ENCODE results near the gene DST. TPM values are rescaled to one million over a fixed set of nuclear protein-coding genes. Genes with fewer than 3 reads are reported as not detected.

DST gene
- polyA plus RNA-seq, 1 of the 3 experiments (the other 2 are of a cell fraction): 64.3 TPM

- TF ChIP-seq, protein P1, sequence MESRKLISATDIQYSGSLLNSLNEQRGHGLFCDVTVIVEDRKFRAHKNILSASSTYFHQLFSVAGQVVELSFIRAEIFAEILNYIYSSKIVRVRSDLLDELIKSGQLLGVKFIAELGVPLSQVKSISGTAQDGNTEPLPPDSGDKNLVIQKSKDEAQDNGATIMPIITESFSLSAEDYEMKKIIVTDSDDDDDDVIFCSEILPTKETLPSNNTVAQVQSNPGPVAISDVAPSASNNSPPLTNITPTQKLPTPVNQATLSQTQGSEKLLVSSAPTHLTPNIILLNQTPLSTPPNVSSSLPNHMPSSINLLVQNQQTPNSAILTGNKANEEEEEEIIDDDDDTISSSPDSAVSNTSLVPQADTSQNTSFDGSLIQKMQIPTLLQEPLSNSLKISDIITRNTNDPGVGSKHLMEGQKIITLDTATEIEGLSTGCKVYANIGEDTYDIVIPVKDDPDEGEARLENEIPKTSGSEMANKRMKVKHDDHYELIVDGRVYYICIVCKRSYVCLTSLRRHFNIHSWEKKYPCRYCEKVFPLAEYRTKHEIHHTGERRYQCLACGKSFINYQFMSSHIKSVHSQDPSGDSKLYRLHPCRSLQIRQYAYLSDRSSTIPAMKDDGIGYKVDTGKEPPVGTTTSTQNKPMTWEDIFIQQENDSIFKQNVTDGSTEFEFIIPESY (IDR thresholded peaks at IDR 0.05; ENCODE audit: borderline replicate concordance, low read depth): no peak
- TF ChIP-seq RAD21 (IDR thresholded peaks at IDR 0.05; ENCODE audit: low read length): no peak
- TF ChIP-seq MXI1 (IDR thresholded peaks at IDR 0.05; ENCODE audit: low read depth, low read length): no peak
Measured at GRCh38 chr6:56510984-56511531, 131.6 kb downstream of the DST start (continued).

- no peaks in the 10 kb centered on the region; a peak in 2 of 4 replicates for H3K4me1 ChIP-seq (ENCODE audit: control insufficient read depth in 1 of 2, insufficient read depth in 2 of 2, low read depth in 1 of 2, low read length in 1 of 2)
- no peak overlapping the region for H3K9ac ChIP-seq
- DNase-seq: no peak
- WGBS (ENCODE audit: low lambda C conversion rate): 94% methylated on average over 3 of the region's 3 CpGs
- CTCF ChIA-PET: interaction anchor here (0.8 to 1.8 kb wide), 2 partner anchors 40 to 84 kb away, joined by 3 to 6 read pairs; no protein-coding TSS in a partner anchor
- no peak for TF ChIP-seq USF2 (IDR thresholded peaks at IDR 0.05; ENCODE audit: borderline replicate concordance, low read depth, low read length)
- TF ChIP-seq, protein P1 (IDR thresholded peaks at IDR 0.05; ENCODE audit: borderline replicate concordance, low read depth): no peak
- POLR2A ChIA-PET: no interaction called here
- H4K20me1 ChIP-seq (ENCODE audit: insufficient read depth): no peaks in the 10 kb centered on the region; the same call in 1 of the 2 replicates
- H3F3A ChIP-seq (replicated peaks; ENCODE audit: insufficient read depth): peaks cover 26% of the 10 kb centered on the region
- no peak overlapping the region for H3K4me2 ChIP-seq
- H3K4me3 ChIP-seq (ENCODE audit: low read depth in 2 of 2, low read length in 1 of 2): no peak overlapping the region
- no peaks in the 10 kb centered on the region for H3K27me3 ChIP-seq (ENCODE audit: insufficient read depth)
- H3K9me3 ChIP-seq: no peaks in the 10 kb centered on the region
- peaks cover 20% of the 10 kb centered on the region for H3K79me2 ChIP-seq (ENCODE audit: insufficient read depth)
- H3K36me3 ChIP-seq (replicated peaks in 1 of 2; ENCODE audit: control insufficient read depth in 1 of 2, insufficient read depth in 2 of 2, low read length in 1 of 2): peaks cover 81 to 97% of the 10 kb centered on the region in 2 experiments
- H3K27ac ChIP-seq (ENCODE audit: low read depth in 2 of 2, low read length in 1 of 2): no peak overlapping the region
- no peaks in the 10 kb centered on the region for H3K9me2 ChIP-seq
- H2AFZ ChIP-seq (ENCODE audit: low read depth): no peak overlapping the region
Measured at GRCh38 chr6:56509031-56509430, 133.7 kb downstream of the DST start.

DNA sequence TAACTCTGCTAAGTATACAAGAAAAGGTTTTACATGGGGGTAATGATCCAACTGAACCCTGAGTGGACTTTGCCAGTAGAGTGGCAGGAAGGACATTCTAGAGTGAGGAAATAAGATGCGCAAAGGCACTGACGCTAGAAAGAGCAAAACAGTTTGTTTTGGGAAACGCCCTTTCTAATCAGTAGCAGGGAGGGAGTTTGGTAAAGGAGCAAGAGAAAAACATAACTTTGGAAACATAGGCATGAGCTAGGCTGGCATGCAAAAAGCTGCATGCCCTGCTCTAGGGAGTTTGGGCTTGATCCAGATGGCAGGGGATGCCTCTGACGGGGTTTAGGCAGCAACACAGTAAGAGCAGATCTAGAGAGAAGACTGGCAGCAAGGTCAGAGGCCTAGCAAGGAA is 135.2 kb downstream of the DST start:
- 90% methylated on average over 4 of the region's 4 CpGs for WGBS (ENCODE audit: low lambda C conversion rate)
- H4K20me1 ChIP-seq (ENCODE audit: insufficient read depth): no peaks in the 10 kb centered on the region; the same call in 1 of the 2 replicates
- no peak overlapping the region for H3K4me3 ChIP-seq (ENCODE audit: low read depth in 2 of 2, low read length in 1 of 2)
- peaks cover 17% of the 10 kb centered on the region for H3K79me2 ChIP-seq (ENCODE audit: insufficient read depth)
- peaks cover 81 to 97% of the 10 kb centered on the region in 2 experiments for H3K36me3 ChIP-seq (replicated peaks in 1 of 2; ENCODE audit: control insufficient read depth in 1 of 2, insufficient read depth in 2 of 2, low read length in 1 of 2)
- DNase-seq: no peak
- H3K9me3 ChIP-seq: no peaks in the 10 kb centered on the region
- no peak overlapping the region for H3K9ac ChIP-seq
- no peaks in the 10 kb centered on the region; the same call in 1 of the 2 replicates for H3K9me2 ChIP-seq
- POLR2A ChIA-PET: no interaction called here
- CTCF ChIA-PET: interaction anchor here (1.8 kb wide), 1 partner anchor 85 kb away, joined by 6 read pairs; no protein-coding TSS in a partner anchor
- no peak overlapping the region for H3K4me2 ChIP-seq
- H2AFZ ChIP-seq (ENCODE audit: low read depth): no peak overlapping the region
- H3F3A ChIP-seq (replicated peaks; ENCODE audit: insufficient read depth): peaks cover 21% of the 10 kb centered on the region
- no peaks in the 10 kb centered on the region for H3K27me3 ChIP-seq (ENCODE audit: insufficient read depth)
- H3K4me1 ChIP-seq (ENCODE audit: control insufficient read depth in 1 of 2, insufficient read depth in 2 of 2, low read depth in 1 of 2, low read length in 1 of 2): no peaks in the 10 kb centered on the region; a peak in 2 of 4 replicates
- H3K27ac ChIP-seq (ENCODE audit: low read depth in 2 of 2, low read length in 1 of 2): no peak overlapping the region
- TF ChIP-seq, protein P1 (IDR thresholded peaks at IDR 0.05; ENCODE audit: borderline replicate concordance, low read depth): no peak
- TF ChIP-seq TEAD4 (IDR thresholded peaks at IDR 0.05; ENCODE audit: borderline replicate concordance, insufficient read depth) (no peak), MXI1 (IDR thresholded peaks at IDR 0.05; ENCODE audit: low read depth, low read length) (no peak), TAF1 (IDR thresholded peaks at IDR 0.05; ENCODE audit: borderline replicate concordance, low read depth, low read length) (no peak), MEF2A (IDR thresholded peaks at IDR 0.05; ENCODE audit: borderline replicate concordance, low read depth) (no peak), SIN3A (IDR thresholded peaks at IDR 0.05; ENCODE audit: borderline replicate concordance, low read depth, low read length) (no peak), EP300 (IDR thresholded peaks at IDR 0.05; ENCODE audit: borderline replicate concordance in 1 of 2, low read depth in 1 of 2, low read length in 1 of 2) (no peak), NRF1 (IDR thresholded peaks at IDR 0.05; ENCODE audit: low read depth, low read length) (no peak)
- TF ChIP-seq, protein P2, sequence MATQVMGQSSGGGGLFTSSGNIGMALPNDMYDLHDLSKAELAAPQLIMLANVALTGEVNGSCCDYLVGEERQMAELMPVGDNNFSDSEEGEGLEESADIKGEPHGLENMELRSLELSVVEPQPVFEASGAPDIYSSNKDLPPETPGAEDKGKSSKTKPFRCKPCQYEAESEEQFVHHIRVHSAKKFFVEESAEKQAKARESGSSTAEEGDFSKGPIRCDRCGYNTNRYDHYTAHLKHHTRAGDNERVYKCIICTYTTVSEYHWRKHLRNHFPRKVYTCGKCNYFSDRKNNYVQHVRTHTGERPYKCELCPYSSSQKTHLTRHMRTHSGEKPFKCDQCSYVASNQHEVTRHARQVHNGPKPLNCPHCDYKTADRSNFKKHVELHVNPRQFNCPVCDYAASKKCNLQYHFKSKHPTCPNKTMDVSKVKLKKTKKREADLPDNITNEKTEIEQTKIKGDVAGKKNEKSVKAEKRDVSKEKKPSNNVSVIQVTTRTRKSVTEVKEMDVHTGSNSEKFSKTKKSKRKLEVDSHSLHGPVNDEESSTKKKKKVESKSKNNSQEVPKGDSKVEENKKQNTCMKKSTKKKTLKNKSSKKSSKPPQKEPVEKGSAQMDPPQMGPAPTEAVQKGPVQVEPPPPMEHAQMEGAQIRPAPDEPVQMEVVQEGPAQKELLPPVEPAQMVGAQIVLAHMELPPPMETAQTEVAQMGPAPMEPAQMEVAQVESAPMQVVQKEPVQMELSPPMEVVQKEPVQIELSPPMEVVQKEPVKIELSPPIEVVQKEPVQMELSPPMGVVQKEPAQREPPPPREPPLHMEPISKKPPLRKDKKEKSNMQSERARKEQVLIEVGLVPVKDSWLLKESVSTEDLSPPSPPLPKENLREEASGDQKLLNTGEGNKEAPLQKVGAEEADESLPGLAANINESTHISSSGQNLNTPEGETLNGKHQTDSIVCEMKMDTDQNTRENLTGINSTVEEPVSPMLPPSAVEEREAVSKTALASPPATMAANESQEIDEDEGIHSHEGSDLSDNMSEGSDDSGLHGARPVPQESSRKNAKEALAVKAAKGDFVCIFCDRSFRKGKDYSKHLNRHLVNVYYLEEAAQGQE (IDR thresholded peaks at IDR 0.05; ENCODE audit: low read depth, low read length): no peak

All from SK-N-SH (cell line).